NCI-H524 treated with DMSO at 0.1 percent for 48 hours (cell line): ENCODE measurements around the gene BPGM.
A peak's percentile ranks its signal among the peaks of the same experiment; 100 is the strongest.

Experiments used
- DNase-seq: peaks from one replicate; lab custom pipeline; 2025; lab: John Stamatoyannopoulos, UW

BPGM gene

DNA sequence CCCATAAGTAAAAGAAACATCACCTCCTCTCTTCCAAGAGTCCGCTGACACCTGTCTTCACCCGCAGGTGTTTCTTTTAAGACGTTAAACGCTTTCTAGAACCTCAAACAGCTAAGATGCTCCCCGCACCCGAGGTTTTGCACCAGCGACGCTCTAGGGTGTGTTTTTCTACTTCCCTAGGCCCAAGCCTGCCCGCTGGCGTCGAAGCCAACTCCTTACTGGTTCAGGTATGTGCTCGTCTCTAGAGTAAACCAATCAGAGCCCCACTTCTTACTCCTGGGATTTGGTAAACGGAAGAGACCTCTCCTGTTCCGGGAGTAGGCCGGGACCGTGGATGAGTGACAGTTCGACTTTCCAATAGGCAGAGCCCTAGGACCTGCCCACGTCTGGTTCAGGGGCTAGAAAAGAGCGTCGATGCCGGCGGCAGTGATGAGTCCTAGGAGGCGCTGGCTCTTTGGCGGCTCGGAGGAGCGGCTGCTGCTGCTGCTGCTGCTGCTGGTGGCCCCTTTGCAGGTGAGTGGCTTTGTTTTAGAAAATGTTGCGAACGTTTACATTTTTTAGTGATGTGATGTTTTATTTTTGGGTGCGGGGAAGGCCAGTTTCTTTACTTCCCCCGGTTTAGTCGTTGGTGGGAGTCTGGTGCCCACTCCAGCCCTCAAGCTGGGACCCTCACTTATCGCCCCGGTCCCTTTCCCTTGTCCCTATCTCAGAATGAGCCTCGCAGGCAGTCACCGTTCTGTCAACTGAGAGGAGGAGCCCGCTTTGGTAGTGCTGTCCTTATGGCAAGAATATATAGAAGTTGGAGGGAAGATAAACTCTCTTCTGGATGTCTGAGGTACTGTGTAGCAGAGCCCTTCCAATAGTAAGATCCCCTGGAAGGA is at the start of gene BPGM:
BPGM (plus strand) TSS at position 429 of the 881 bp plus-strand sequence. CDS start 14,655 bp downstream, outside the sequence.
- DNase-seq: peak; percentile 97

DNA sequence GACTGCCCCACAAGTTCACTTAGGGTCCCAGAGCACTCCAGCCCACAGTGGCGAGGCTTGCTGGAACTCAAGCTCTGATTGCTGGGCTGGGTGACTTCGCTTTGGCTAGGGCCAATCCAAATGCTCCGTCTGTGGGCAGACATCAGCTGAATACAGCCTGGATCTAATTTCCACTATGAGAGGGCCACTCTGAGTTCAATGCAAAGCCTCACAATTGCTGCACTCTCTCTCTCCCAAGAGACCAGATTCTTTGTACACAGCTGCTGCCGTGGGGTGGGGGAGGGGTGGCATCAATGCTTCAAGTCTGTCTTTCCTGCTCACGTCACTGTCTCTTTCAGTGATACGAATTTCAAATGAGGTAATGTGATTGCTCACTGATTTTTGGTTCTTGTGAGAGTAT is 47.3 kb upstream of the BPGM start:
- peak; percentile 67 for DNase-seq

DNA sequence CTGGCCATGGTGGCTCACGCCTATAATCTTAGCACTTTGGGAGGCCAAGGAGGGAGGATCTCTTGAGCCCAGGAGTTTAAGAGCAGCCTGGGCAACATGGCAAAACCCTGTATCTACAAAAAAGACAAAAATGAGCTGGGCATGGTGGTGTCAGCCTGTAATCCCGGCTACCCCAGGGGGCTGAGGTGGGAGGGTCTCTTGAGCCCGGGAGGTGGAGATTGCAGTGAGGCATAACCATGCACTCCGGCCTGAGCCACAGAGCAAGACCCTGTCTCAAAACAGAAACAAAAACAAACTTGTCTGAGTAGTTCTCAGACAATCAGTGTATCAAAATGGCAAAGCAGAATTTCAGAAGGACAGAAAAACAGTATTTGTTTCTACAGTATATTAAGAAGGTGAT is 45.2 kb upstream of the BPGM start:
- DNase-seq: no peak

DNA sequence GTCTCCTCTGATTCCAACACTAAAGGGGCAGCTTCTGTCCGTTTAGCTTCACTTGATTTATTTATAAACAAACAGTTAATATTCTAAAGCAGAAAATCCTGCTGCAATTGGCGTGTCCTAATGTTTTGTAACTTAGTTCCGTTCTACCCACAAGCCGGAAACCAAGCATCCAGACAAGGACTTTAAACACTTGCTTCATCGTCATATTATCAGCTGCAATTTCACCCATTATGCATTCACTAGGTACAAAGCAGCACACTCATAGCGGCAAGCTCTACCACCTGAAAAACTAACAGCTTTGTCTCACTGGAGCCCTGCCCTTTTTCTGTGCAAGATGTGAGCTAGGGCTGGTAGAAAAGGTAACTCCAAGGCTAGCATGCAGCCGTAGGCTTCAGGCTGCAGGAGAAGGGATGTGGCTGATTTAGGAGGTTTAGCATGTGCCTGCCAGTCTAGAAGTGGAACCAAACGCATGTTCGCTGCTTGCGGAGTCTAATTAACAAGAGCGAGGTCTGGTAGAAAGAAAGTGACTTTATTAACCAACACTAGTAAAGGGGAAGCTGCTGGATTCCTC is 43.7 kb upstream of the BPGM start:
- no peak for DNase-seq

DNA sequence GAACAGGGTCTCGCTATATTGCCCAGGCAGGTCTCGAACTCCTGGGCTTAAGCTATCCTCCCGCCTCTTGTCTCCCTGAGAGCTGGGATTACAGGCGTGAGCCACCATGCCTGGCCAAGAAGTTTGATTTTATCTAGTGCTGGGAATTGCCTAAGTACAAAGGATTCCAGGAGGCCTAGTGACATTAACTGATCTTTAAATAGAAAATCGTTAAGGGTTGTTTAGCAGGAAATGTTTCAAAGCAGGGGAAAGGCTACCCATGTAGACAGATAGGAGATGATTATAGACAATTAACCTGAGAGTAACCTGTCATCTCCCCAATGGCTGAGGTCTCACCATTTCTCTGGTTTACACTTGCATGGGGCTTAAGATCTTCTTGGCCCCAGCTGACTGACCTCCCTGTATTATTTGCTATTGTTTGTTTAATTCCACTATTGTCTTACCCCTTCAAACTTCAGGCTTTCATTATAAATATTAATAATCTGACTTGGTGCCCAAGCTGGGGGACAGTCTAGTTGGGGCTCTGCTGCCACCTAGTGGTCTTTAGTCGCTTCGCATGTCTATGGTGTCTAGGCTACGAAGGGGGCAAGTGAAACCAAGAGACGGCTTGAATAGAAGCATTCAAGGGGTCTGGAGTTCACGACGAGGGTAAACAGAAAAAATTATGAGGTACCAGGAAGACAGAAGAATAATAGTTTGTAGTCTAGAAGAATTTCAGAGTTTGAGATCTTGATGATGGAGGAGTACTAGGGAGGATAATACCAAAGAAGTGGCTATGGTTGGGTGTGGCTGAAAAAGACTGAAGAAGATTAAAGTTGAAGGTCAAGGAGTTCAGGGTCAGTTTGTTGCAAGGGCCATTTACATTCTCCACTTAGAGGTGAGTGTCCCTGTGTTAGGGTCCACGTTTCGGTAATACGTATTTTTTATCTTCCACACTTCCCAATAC is 40.4 kb upstream of the BPGM start:
- DNase-seq: no peak

DNA sequence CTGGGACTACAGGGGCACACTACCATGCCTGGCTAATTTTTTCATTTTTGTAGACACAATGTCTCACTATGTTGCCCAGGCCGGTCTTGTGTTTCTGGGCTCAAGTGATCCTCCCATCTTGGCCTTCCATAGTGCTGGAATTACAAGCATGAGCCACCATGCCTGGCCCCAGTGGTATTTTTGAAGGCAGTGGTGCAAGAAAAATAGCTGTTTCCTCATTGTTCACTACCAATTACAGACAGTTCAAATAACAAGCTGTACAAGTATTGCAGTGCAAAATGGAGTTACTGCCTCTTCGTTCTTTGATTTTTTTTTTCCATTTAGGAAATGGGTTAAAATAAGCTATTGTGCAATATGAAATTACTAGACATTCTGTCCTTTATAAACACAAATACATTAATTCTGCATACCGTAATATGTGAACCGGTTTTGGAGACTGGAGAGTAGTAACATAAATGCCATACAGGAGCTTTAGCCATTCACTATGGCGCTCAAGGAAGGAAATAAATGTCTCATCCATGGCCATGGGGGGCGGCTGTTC is 35.0 kb upstream of the BPGM start:
- DNase-seq: no peak

DNA sequence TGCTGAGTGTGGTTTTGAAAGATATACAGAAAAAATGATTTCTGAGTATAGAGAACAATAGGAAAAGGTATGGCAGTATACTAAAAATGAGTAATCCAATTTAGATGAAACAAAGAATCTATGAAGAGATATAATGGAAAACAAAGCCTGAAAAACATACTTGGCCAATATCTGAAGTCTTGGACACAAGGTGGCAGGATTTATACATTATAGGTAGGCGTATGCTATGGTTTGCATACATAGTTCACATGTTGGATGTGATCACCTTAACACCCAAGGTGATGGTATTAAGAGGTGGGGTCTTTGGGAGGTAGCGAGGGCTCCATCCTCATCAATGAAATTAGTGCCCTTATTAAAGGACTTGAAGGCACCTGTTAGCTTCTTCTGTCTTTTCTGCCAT is 34.5 kb upstream of the BPGM start:
- no peak for DNase-seq

DNA sequence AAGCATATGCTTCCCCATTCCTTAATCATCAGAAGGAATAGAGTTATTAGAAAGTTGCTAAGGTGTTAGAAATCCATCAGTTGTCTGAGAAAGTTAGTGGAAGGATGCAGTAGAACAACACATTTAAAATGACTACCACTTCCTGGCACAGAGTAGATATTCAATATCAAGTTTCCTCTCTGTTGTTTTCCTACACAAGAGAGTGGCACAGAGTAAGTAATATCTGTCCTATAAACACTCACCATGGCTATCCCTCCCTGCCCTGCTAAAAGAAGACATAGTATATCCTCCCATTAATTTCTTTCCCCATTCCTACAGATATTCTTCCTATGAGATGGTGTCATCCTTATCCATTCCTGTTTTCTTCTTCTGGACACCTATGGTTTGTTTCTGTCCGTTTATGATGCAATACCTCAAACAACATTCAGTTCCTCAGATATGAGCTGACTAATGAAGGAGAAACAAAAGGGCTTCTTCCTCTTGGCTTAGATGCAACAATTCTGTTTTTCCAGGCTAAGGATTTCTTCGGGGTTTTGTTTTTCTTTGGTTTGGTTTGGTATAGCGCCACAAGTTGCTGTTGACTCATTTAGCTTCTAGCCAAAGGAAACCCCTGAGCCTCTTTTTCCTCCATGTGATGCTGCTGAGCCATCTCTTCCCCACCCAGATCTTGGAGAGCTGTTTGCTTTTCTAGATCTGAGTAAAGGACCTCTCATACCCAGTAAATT is 32.9 kb upstream of the BPGM start:
- DNase-seq: no peak

DNA sequence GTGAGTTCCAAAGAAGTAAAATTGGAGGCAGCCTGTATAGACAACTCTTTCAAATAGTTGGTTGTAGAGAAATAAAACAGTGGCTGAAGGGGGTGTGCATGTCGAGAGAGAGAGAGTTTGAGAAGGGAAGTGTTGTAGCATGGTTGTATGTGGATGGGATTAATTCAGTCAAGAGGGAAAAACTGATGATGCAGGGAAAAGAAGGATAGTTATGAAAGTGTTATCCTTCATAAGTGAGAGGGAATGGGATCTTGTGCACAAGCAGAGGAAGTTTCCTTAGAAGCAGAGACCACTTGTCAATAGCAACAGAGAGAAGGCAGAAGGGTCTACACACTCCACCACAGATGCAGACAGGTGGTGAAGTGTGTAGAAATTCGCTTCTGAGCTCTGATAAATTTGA is 30.0 kb upstream of the BPGM start:
- no peak for DNase-seq

DNA sequence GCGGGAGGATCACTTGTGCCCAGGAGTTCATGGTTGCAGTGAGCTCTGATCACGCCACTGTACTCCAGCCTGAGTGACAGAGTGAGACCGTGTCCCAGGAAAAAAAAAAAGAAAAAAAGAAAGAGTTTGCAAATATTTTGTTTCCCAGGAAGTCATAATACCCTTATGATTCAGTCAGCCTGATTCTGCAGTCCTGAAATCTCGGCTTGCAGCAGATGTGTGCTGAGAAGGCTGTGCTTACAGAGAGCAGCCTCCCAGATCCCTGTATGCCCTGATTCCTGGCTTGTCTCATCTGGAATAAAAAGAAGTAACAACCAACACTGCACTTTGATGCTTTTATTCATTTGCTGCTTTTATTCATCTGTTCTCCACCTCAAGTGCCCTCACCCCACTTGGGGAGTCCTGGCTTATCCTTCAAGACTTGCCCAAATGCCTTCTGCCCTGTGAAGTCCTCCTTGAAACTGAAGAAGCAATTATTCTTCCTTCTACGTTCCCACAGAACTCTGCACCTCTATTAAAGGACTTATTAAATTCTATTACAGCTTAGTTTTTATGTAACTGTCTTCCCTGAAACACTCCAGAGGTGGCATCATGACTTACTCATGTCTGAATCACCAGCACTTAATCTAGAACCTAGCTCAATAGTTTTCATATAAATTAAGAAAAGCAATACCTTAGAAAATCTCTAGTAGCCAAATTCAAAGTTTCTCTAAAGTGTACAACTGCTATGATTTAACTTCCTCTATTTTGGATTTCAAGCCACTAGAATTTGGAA is 27.7 kb upstream of the BPGM start:
- DNase-seq: no peak

DNA sequence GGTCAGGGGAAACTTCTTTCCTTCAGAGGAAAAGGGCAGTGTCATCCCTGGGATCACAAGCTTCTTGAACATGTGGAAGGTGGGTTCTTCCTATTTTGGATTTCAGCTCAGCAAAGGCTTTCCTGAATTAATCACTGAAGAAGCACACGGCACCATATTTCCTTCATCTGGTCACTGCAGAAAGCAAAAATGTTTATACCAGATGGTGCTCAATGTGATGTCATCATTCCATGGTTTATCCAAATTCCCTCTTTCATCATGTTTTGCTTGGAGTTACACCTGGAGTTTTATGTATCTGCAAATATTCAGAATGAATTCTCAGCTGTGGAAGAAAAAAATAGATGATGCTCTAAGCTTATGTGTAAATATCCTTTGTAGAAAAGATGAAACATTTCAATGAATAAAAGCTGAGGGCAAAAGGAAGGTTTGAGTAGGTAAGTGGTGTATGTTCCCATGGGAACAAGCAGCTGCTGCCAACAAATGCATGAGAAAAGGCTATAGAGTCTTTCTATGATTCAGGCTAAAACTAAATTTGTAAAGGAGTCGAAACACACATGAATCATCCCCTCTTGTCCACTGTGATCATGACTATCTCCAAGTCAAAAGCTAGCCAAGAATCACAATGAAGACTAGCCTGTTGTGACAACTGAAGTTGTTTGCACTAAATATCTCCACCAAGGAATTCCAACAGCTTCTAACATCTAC is 26.9 kb upstream of the BPGM start:
- no peak for DNase-seq

DNA sequence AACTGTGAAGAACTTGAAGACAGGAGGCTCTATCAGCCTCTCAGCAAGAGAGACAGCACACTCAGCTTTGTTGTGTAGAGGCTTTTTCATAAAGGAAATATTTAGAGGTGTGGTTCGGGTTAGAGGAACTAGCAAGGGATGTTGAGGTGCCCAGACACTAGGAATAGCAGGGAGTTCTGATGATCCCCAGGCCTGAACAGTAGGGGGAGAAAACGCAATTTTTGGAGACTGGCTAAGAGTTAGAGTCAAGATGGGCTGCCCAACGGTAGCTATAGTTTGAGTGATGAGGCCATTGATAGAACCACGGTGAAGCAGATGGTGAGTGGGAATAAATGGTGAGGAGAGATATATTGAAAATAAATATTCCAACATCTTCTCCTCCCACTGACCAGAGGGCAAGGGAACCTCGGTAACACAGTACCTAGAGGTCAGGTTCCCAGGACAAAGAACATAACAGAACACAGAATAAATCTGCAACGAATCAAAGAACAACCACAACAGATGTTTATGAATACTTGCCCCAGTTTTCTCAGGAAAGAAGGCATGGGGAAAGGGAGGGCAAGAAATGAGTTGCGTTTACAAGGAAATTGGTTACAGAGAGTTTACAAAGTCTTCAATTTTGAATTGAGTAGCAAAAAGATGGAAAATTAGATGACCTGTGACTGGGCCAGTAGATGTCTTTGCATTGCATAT is 24.2 kb upstream of the BPGM start:
- DNase-seq: no peak

DNA sequence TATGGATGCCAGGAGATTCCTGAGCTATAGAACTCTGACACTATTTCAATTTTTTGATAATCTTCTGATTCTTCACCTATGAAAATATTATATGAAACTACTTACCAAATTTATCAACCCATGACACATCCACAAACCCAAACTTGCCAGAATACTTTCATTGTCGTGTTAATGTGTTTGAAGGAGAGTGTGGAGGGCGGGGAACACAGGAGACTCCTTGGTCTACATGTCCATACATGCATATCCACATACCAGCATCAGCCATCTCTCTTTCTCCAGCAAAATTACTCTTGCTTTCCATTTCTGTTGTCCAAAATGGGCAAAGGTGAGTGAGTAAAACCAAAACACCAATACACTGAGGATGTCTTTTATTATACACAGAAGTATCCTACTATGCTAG is 23.5 kb upstream of the BPGM start:
- DNase-seq: no peak

DNA sequence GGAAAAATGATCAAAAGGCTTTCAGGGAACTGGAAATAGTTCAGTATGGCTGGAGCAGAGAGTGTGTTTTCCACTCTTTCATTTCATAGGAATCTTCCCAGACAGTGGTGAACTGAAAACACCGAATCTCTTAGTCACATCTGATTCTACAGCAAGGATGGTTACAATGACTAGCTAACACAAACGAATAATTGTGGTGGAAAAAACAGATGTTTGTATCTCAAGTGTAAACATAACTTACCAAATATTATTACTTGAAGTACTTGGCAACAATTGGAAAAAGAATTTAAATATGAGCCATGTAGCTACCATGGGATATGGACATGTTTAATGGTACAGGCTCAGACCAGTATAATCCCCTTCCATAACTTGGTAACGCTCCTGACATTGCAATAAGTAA is 21.1 kb upstream of the BPGM start:
- no peak for DNase-seq

DNA sequence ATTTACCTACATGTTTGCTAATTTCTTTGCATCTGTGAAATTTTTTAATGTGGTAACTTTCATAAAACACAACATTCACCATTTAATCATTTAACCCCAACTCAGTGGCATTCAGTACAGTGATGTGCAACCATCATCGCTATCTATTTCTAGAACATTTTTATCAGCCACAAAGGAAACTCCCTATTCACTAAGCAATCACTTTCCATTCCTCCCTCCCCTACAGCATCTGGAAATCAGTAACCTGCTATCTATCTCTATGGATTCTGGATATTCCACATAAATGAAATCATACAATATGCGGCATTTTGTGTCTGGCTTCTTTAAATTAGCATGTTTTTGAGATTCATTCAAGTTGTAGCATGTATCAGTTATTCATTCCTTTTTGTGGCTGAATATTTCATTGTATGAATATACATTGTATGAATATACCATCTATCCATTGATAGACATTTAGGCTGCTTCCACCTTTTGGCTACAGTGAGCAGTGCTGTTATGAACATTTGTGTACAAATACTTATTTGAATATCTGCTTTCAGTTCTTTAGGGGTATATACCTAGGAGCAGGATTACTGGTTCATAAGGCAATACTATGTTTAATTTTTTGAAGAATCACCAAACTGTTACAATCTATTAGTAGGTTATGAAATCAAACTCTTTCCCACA is 19.4 kb upstream of the BPGM start:
- no peak for DNase-seq

DNA sequence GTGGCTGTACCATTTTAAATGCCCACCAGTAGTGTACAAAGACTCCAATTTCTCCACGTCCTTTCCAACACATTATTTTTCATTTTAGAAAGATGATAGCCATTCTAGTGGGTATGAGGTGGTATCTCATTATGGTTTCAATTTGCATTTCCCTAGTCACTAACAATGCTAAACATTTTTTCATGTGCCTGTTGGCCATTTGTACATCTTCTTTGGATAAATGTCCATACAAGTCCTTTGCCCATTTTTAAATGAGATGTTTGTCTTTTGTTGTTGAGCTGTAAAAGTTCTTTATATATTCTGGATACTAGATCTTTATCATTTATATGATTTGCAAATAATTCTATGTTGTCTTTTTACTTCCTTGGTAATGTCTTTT is 18.9 kb upstream of the BPGM start:
- no peak for DNase-seq

DNA sequence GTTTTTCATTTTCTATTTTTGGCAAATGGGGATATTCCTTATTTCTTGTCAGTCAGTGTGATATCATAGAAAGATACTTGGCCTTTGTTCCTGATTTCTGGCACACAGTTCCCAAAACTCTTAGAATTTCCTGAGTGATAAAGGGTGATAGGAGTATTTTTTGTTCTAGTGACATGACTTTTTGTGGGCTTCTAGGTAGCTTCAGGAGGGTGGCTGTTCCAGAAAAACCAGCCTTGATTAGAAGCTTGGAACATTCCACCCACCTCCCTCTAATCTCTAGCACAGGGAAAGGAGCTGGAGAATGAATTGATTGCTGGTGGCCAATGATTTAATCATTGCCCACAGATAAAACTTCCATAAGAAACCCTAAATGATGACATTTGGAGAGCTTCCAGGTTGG is 17.2 kb upstream of the BPGM start:
- DNase-seq: no peak

DNA sequence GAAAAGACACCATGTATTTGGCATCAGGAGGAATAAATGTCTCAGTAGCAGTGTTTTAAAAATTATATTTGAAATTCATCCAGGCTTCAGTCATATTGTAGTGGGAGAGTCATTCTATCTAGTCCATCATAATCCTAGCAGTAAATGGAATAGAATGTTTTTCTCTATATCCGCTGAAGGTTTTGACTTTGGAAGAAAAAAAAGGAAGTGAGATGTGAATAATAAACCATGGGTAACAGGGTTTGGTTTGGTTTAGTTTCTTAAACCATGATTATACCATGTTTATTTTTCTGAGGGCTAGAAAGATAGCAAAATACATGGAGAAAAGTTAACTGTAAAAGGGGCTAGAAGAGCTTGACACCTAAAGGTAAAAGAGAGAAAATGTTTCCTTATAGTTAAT is 16.4 kb upstream of the BPGM start:
- no peak for DNase-seq

DNA sequence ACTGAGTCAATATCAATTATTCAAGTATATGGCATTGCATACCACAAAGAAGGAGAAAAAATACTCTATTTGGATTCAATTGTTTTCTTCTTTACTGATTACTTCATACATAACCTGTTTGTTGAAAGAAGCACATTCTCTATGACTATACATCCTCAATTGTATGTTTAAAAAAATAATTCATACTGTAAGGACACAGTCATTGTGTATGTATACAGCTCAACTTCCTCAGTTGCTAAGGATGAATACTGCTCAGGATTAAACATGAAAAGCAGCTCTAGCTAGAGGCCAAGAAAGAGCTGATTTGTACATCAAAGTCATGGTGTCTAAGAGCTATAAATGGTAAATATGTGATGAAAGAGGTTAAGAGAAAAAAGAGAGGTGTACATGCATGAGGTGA is 15.8 kb upstream of the BPGM start:
- DNase-seq: no peak
